Activated naive CD4-positive, alpha-beta T cell treated with Interleukin-2 at 50 U/mL for 16 hours (primary cell): ENCODE results near the gene PGBD2.
A peak's percentile ranks its signal among the peaks of the same experiment; 100 is the strongest.
"Not testable (repeated sequence)": the region's sequence is repeated elsewhere in the genome, so short reads cannot be mapped to it uniquely, and the experiment has no call there.

Experiments
- DNase-seq: peaks from one replicate; pipeline ENCODE4 v3.0.0-alpha.2; 2020

PGBD2 gene

DNA sequence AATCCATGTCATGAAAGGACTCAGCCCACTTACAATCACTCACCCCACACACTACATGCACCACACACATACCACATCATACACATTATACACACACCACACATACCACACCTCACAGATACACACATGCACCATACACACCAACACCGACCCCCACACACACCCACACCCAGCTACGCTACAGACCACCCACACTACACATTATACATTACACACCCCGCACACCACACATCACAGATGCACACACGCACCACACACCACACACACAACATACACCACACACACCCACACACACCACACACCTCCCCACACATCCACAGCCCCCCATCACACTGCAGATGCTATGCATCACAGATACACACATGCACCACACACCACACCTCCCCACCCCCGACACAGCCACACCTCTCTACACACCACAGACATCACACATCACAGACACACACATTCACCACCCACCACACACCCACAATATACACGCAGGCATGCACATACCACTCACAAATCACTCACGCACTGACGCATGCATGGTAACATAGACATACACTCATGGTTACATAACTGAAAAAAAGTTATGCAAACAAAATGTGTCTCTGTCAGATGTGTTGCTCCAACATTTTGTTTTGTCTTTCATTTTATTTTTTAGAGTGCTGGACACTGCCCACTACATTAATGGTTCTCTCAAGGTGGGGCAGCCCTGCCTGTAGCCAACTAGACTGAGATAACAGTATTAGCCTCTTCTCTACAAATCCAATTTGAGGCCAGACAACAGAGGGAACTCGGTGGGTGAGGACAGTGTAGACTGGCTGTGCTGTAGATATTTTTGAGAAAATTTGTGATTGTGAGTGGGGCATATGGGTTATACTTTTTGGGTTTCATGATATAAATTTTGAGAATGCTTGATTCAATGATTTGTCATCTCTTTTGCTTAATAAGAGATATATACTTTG, 15.2 kb upstream of the PGBD2 start:
- DNase-seq = no peak

DNA sequence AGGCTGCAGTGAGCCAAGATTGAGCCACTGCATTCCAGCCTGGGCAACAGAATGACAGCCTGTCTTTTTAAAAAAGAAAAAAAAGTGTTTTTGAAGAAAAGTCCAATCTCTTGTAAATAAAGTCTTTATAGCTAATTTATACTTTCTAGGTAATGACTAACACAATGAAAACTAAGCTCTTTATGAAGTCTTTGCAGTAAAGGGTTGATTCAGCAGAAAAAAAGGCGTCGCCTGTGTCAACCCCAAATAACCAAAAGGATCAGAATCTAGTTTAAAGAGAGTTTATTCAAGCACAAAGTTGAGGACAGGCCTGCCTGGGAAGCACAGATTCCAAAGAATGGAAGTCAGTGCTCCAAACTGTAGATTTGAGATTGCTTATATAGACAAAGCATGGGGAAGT, 14.3 kb upstream of the PGBD2 start:
- DNase-seq = no peak

DNA sequence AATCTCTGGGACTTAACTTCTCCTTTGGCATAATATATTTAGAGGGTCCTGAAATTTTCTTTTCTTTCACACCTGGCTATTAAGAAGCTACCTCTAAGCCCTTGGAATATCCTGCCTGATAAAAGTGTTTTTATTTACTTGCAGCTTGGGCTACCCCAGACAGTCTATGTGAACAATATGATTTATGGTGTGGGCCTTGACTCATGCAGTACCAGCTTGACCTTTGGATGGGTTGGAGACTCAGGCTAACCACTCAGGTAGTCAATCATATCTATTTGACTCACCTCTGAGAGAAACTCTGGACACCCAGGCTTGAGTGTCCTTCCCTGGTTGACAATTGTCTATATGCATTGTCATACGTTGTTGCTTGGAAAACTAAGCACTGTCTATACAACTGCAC, 13.4 kb upstream of the PGBD2 start:
- no peak for DNase-seq

DNA sequence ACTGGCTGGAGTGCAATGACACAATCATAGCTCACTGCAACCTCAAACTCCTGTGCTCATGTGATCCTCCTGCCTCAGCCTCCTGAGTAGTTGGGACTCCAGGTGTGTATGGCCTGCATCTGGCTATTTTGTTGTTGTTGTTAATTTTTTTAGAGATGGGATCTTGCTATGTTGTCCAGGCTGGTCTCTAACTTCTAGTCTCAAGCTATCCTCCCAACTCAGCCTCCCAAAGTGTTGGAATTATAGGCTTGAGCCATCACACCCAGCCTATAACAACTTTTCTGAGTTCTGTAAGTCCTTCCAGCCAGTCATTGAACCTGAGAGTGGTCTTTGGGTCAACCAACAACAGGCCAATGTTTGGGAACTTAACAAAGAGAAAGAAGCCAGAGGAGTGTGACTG, 11.2 kb upstream of the PGBD2 start:
- DNase-seq = no peak

DNA sequence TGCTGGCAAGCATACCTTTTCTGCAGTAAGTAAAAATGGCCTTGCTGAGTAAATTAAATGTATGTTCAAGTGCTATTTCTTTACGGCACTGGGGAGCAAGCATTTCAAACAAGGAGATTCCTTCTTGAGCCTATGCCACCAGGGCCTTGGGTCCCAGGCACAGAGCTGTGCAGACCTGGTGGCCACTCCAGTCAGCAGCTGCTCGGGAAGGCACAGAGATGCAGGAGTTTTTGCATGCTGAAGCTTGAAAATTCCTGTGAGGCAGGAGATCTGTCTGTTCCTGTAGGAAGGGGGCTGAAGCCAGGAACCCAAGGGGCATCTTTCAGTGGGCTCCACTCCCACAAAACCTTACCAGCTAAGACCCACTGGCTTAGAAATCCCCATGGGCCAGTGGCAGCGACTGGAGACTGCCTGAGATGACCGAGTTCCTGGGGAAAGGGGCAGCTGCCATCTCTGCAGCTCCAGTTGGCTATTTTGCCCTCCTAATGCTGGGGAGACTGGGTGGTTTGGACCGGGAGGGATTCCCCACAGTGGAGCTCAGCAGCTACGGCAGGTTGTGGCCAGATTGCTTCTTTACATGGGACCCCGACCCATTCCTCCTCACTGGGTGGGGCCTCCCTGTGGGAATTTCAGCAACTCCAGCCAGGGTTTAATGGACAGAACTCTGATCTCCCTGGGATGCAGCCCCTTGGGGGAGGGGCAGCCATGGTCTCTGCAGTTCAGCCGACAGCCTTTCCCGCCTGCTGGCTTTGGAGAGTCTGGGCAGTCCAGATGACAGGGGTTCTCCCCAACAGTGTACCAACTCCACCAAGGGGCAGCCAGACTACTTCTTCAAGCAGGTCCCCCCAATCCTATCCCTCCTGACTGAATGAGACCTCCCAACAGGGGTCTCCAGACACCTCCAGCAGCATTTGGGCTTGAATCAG, 8.4 kb upstream of the PGBD2 start:
- DNase-seq = no peak

DNA sequence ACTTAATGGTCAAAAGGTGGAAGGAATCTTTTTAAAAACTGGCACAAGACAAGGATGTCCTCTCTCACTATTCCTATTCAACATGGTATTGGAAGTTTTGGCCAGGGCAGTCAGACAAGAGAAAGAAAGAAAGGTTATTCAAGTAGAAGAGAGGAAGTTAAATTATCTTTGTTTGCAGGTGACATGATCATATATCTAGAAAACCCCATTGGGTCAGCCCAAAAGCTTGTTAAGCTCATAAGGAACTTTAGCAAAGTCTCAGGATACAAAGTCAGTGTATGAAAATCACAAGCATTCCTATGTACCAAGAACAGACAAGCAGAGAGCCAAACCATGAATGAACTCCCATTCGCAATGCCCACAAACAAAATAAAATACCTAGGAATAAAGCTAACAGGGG, 5.4 kb upstream of the PGBD2 start:
- no peak for DNase-seq

DNA sequence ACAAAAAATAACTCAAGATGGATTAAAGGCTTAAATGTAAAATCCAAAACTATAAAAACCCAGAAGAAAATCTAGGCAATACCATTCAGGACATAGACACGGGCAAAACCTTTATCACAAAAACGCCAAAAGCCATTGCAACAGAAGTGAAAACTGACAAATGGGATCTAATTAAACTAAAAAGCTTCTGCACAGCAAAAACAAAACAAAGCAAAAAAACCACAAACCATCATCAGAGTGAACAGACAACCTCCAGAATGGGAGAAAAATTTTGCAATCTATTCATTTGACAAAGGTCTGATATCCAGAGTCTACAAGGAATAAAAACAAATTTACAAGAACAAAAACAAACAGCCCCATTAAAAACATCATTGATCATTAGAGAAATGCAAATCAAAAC, 4.5 kb upstream of the PGBD2 start:
- no peak for DNase-seq

DNA sequence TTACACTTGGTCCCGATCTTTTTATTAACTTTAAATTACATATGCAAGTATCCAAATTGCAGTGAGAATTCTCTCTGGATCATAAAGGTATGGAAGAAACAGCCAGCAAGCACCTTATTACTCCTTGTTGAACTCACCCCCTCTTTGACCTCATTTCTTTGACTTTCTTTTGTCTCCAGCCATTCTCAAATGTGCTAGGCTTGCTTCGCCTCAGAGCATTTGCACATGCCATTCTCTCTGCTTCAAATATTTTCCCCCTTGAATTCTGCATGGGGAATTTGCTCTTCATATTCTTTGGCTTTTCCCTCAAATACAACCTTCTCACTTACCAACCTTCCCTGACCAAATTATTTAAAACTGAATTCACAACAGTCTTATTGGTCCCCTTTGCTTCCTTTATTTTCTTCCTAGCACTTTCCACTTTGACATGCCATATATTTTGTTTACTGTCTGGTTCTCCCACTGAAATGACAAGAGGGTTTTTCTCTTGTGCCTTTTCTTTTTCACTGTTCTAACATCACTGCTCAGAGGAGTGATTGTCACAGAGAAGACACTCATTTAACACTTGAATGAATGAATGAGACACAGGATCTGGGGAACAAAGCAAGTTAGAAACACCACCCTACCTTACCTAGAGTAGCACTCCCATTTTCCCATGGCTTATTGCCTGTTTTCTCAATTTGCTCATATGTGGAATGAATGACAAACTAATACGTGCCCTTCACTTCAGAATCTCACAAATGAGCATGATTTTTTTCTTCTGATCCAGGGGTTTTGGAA, 1.4 kb upstream of the PGBD2 start:
- no peak for DNase-seq

DNA sequence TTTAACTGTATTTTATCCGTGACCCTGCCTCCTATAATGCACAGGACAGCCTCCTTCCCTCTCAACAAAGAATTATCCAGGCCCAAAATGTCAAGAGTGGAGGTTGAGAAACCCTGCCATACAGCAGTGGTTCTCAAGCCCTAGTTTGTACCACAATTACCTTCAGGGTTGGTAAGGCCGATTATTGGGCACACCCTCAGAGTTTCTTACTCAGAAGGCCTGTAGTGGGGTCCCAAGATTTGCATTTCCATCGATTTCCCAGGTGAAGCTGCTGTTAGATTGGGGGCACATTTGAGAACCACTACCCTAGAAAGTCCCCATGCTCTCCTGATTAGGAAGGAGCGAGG, 400 bp upstream of the PGBD2 start:
- no peak for DNase-seq

DNA sequence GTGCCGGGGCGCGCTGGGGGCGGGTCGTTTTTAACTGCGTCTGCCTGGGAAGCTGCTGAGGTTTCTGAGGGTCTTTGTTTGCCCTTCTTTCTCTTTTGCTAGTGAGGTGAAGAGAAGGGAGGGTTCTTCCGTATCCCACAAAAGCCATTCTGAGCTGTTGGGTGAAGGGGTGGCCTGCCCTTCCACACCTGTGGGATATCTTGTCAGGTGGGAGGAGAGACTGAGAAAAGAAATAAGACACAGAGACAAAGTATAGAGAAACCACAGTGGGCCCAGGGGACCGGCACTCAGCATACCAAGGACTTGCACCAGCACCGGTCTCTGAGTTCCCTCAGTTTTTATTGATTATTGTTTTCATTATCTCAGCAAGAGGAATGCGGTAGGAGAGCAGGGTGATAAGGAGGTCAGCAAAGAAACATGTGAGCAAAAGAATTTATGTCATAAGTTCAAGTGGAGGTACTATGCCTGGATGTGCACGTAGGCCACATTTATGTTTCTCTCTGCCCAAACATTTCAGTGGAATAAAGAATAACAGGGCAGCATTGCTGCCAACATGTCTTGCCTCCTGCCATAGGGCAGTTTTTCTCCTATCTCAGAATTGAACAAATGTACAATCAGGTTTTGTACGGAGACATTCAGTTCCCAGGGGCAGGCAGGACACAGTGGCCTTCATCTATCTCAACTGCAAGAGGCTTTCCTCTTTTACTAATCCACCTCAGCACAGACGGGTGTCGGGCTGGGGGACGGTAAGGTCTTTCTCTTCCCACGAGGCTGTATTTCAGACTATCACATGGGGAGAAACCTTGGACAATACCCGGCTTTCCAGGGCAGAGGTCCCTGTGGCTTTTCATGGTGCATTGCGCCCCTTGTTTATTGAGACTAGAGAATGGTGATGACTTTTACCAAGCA, 972 bp downstream of the PGBD2 start:
- DNase-seq = no peak

DNA sequence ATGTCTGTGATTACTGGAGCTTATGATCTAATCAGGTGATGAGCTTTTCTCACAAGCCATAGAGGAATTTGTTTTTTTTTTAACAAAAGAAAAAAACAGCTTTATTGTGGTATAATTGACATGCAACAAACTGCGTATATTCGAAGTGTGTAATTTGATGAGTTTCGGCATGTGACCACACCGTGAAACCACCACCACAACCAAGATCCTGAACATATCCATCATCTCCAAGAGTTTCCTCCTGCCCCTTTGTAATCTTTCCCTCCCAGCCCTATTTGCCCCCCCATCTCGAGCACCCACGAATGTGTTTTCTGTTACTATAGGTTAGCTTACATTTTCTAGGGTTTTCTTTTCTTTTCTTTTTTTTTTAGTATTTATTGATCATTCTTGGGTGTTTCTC, 4.7 kb downstream of the PGBD2 start:
- no peak for DNase-seq

DNA sequence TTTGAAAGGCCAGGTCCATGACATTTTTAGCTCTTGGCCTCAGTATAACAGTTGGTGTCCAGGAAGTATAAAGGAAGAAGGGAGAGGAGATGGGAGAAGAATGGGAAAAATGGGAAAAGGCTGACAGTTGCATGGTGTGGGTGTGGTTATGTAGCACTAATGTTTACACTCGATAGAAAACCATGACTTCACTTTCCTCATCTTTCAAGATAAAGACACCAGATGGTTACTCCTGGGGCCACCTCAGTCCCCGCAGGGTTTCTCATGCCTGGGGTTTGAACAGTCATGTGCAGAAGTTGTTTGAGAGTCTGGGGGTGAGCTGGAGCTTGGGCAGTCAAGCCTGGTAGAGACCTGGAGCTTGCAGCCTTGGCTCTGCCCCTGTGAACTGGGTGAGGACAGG, 7.9 kb downstream of the PGBD2 start:
- DNase-seq = no peak

DNA sequence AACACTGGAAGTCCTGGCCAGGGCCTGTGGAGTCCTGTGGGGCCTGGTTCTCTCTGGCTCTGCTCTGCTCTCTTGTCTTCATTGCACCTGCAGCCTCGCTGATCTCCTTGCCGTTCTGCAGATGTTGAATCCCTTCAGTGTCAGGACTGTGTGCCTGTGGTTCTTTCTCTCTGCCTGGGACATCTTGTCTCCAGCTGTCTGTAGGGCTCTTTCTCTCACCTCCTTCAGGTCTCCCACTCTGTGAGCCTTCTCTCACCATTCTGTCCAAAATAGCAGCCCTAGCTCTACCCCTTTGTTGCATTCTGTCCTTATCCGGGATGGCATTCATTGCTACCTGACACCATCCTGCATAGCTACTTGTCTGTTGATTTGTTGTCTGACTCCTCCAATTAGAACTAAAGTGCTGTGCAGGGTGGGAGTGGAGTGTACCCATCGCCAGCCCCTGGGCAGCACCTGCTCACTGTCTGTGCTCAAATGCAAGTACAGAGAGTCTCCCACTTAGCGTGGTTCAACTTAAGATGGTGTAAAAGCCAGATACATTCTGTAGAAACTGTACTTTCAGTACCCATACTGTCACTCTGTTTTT, 8.9 kb downstream of the PGBD2 start:
- DNase-seq = no peak

DNA sequence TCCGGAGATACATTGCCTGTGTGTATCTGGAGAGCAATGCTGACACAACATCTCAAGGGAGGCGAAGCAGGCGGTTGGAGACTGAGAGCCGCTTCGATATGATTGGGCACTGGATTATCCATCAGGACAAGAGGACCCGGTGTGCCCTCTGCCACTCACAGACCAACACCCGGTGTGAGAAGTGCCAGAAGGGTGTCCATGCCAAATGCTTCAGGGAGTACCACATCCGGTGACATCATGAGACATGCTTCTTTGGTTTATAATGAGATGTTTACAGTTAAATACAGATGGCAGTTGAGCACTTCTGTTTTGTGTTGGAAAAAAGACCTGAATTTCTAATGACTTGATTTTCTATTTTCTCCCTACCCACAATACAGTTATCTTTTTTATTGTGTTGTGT, 12.1 kb downstream of the PGBD2 start:
- DNase-seq = no peak

DNA sequence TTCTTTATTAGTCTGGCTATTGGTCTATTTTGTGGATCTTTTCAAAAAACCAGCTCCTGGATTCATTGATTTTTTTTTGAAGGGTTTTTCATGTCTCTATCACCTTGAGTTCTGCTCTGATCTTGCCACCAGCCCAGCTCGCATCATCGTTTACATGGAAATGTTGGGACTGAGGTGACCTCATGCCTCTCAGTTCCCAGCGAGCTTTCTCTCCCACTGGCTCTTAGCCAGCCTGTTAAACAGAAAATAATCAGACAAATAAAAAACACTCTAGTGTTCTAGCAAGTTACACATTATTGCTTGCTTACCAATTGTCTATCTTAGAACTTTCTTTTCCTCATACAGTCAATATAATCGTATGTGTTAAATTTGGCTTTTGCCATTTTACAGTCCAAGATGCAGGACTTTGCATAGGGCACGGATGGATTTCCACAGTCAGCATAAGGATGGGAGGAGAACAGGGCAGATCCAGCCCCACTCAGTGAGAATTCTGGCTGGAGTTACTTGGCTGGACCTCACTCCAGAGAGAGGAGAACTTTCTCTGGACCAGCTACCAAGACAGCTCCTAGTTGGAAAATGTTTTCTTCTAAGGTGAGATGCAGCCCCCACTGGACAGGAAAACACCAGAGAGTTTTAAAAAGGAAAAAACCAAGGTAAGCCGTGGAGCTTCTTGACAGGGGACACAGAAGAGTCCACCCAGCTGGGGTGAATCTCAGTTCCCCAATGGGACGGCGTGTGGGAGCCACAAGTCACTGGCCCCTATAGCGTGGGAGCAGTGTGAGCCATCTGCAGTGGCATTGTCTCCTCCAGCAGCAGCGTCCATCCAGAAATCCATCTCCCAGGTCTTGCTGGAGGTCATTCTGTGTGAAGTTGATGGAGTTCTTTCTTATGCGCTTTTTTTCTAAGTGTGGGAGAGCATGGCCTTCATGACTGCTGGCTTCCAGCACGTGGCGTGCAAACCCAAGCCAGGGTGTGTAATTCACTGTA, 17.6 kb downstream of the PGBD2 start:
- no peak for DNase-seq

DNA sequence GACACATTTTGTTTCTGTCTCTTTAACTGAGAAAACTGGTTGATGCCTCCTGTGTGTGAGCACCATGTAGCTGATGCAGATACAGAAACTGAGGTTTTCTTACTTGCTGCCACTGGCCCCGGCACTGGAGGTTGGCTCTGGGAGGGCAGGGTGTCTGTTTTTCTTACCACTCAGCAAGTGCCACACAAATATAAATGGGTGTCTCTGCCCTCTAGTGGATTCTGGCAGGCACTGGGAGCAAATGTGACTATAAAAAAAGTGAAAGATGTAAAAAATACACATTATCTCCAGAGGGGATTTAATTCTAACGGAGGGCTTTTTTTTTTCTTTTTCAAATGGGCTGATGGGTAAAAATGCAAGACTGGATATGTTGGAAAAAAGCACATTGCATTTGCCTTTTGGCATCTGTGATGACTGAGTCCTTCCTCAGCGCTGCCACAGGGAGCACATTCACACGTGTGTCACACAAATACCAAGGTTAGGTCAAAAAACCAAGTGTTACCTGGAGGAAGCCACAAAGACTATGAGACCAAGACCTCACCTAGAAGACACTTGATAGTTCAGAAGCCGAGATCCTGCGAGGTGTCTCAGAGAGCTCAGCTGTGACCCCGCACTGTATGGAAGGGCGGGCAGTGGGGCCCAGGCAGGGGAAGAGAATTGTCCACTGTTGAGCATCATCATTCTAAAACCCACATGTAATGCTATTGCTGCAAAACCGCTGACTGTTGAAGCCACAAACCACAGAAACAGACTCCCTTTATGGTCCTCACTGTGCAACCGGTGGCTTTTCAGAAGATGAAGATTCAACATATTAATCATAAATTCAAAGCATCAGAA, 18.9 kb downstream of the PGBD2 start:
- peak; percentile 48 for DNase-seq

DNA sequence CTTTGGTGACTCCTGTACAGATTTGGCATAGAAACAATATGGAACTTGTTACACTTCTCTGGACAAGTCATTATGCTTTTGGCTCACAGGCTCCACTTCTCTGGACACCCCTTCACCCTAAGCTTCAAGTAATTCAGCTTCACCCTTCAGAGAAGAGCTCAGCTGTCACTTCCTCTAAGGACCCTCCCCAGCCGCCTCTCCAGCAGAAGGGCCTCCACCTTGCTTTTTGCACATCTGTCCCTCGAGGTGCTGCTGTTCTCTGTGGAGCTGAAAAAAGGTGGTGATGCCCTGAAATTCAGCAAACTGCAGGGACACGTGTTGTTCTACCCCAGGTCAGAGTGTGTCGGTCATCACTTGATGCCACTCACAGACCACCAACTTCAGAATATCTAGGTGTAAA, 19.8 kb downstream of the PGBD2 start:
- not testable (repeated sequence) for DNase-seq

DNA sequence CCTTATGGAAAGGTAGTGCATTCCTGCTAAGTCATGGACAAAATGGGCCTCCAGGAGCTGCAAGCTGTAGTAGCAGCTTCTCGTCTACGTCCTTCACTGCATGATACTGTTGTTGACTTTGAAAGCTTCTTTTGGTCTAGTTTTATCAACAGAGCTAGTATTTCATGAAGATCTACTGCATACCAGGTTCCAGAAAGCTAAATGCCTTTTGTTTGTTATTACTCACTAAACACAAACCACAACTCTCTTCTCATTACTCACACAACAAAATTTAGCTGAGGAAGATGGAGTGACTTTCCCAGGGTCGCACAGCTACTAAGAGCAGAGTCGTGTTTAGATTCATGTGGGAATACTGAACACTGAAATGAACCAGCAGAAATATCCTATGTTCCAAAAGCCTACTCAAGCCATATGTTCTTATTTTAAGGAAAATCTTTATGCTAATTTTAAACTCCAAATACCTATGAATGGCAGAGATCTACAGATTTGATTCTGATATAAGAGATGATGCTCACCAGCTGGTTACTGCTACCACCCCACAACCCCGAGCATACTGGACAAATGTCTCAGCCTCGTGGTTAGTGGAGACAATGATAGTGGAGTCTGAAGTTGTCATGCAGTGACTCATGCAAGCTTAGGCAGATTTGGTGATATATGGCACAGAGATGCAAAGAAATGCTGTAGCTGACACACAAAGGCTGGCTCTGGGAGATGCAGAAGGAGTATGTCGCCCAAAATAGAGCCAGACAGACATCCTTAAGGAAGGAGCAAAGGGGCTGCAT, 20.6 kb downstream of the PGBD2 start:
- DNase-seq = no peak

DNA sequence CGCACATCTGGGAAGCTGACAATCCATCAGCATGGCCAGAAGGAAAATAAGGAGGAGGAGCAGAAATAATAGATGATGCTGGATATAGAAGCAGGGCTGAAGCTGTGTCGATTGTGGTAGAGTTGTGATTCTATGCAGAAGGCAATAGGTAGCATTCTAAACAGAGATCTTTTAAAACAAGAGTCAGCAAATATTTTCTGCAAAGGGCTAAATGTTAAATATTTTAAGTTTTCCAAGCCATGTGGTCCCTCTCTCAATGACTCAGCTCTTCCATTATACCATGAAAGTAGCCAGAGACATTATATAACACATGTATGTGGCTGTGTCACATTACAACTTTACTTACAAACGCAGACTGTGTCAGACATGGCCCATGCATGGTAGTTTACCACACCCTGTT, 21.2 kb downstream of the PGBD2 start:
- not testable (repeated sequence) for DNase-seq
